NCI-H2227 treated with DMSO at 0.1 percent for 48 hours (cell line): ENCODE results near the gene LAMA2.
"Not testable (repeated sequence)": the region's sequence is repeated elsewhere in the genome, so short reads cannot be mapped to it uniquely, and the experiment has no call there.

ENCODE experiments used
- DNase-seq: peaks from one replicate; lab custom pipeline; 2025; lab: John Stamatoyannopoulos, UW

The LAMA2 gene

GRCh38 chr6:129073051-129073450 lies 190.1 kb downstream of the LAMA2 start:
- no peak for DNase-seq

DNA sequence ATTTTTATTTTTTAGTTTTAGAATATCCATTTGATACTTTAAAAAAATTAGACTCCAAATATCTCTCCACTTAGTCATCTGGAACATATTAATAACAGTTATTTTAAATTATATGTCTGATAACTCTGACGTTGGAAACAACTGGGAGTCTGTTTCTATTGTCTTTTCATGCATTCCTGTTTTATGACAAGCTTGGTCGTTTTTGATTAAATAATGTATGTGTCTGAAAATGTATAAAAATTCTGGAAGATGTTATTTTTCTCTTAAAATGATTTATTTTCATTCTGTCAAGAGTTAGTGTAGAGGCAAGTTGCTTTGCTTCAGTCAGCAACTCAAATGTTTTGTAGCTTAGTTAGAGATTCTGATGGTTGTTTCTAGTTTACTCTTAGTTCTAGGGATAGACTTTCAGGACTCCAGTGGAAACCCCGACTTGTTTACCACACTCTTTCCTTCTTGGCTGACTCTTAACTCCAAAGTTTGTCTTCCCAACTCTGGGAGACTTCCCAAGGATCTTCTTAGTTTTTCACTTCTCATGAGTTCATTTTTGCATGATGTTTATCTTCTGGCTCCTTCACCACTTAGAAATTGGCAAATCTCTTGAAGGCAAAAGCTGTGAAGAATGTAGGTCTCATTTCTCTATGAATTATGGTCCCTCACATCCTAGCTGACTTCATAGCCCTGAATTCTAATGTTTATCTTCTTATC lies 190.9 kb downstream of the LAMA2 start:
- no peak for DNase-seq

DNA sequence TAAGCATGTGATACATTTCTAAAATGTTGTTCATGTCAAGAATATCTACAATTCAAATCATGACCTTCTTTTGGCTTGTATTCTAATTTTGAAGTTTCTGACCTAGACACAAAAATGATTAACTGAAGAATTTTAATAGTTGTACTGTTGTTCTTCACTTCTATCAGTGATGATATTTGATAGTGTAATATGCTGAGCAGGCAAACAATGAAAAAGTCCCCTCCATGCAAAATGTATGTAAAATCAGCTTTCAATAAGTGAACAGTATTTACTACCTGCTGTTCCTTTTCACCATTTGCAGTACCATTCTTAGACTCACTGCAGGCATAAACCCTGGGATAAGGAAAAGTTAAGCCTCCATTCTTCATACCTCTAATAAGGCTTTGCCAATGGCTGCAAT lies 201.5 kb downstream of the LAMA2 start:
- DNase-seq, result no peak

- not testable (repeated sequence) for DNase-seq
Observed at GRCh38 chr6:129088481-129088880, 205.5 kb downstream of the LAMA2 start.

- no peak for DNase-seq
Observed at GRCh38 chr6:129089357-129089756, 206.4 kb downstream of the LAMA2 start.

GRCh38 chr6:129094147-129094546 lies 211.2 kb downstream of the LAMA2 start:
- no peak for DNase-seq

DNA sequence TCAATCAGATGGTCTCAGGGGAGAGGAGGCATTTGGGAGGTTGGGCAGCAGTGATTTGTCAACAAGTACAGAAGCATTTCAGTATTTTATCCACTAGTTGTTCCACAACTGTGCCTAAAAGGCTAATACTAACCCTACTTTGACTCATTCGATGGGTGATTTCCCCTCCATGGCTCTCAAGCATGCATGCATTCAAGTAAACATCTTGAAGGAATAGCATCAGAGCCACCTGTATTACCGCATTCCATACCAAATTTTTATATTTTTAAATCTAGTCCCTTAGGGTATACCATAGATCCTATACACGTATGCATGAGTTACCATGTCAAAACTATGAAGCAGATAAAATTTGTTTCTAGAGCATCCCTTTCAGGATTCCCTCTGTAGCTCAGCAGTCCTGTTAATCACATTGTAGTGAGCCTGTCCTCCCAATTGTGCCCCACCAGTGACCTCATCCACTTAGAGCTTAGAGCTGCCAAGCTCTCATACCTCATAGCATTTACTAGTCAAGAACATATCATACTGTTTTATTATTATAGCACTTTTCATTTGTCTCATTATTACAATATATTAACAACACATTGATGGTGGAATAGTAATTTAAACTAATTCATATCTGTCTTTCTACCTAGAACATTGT lies 213.8 kb downstream of the LAMA2 start:
- no peak for DNase-seq

DNA sequence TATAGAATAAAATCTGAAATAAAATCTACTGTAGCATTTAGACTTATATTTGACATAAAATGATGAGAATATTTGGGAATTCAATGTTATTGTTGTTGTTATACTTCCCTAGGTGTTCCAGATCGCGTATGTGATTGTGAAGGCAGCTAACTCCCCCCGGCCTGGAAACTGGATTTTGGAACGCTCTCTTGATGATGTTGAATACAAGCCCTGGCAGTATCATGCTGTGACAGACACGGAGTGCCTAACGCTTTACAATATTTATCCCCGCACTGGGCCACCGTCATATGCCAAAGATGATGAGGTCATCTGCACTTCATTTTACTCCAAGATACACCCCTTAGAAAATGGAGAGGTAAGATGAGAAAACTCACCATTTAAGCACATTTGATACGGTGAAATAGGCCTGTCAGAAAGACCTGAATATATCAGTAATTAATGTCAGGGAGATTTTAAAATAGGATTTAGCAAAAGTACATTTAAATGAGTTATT lies 215.2 kb downstream of the LAMA2 start:
- no peak for DNase-seq

DNA sequence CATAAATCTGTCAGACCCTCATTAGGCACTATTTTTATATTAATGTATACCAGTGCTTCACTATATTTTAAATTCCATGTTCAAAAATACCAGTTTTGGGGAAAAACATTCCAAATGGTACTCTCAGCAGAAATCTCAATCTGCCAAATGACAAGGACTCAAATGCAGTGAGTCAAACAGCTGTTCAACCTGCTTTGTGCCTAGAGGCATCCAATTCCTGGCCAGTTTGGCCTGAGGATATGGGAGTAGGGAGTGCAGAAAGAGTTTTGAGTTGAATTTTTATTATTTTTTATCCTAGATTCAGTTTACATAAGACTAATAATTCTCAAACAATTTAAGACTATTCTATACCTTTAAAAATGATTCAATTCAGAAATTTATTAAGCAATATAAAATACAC lies 216.8 kb downstream of the LAMA2 start:
- no peak for DNase-seq

- DNase-seq, result no peak
Observed at GRCh38 chr6:129100164-129100563, 217.2 kb downstream of the LAMA2 start.

DNA sequence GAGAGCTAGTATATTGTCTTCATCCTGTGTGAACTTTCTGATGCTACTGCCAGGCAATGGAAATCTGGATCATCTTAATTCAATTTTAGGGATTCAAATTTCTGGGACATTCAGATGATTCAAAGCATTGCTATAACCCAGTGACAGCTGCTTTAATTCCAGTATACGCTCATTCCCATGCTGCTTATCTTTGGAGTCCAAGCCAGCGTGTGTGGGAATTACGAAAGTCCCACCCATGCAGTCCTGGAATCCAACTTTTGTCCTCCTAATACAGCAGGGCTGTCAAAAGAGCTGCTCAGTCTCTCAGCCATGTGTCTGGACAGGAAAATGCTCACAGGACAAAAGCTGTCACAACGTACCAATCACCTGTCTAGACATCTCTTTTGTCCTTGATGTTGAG lies 219.8 kb downstream of the LAMA2 start:
- DNase-seq, result no peak

DNA sequence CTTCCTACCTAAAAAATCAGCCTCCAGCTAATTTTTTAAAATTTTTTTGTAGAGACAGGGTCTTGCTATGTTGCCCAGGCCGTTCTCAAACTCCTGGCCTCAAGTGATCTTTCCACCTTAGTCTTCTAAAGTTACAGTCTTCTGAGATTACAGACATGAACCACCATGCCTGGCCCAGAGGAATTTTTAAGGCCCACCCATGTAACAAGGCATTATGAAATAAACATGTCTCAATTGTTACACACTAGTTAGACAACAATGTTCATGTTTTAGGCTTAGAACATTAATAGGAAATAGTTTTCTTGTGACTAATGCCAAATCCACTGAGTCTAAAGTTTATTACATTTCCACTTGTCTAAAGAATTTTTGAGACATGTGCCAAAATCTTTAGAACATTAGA lies 221.2 kb downstream of the LAMA2 start:
- no peak for DNase-seq

DNA sequence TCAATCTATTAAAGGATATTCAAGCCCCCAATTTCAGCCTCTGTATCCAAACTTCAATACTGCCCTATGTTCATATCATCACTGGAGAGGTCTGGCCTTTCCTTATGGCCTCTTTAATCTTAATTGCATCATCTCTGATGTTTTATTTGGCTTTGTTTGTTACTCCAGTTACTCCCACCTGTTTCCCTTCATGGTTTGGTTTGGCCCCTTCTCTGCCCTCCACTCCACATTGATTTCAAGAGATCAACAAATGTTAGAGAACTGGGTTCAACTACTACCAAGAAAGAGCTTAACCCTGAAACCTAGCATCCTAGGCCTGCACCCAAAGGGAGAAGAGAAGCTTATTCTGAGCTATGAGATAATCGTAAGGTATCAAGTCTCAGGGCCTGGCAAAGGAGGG lies 221.6 kb downstream of the LAMA2 start:
- DNase-seq, result no peak

DNA sequence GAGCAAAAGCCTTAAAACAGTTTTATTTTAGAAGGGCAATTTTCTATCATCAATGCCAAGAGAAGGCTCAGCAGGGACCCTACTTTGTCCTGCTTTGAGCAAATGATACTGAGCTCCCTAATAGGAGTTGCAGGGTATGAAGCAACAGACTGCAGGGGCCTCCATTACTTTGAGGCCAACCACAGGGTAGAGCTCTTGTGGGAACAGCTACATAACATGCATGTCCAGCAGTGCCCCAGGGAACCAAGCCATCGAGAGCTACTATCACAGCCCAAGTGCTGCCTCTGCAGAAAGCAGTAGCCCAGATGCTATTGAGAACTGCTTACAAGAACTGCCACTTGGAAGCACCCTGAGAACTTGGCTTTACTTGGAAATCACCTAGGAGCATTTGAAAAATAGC lies 222.1 kb downstream of the LAMA2 start:
- peak; percentile 83 for DNase-seq

DNA sequence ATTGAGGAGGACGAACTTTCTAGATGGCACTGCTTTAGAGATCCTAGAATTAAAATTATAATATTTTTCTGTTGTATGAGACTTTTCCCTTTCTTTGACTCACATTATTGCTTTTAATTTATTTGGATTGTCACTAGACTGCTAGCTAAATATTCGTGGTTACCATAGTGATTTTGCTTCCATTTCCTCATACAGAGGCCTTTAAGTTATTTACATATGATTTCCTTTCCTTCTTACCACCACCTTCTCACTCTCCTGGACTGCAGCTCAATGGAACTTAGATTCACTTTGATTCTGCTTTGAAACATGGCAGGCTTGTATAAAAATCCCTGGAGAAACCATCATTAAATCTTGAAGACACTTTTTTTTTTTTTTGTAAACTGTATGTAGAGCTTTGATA lies 222.9 kb downstream of the LAMA2 start:
- DNase-seq, result no peak

GRCh38 chr6:129108337-129108736 lies 225.4 kb downstream of the LAMA2 start:
- DNase-seq, result no peak

DNA sequence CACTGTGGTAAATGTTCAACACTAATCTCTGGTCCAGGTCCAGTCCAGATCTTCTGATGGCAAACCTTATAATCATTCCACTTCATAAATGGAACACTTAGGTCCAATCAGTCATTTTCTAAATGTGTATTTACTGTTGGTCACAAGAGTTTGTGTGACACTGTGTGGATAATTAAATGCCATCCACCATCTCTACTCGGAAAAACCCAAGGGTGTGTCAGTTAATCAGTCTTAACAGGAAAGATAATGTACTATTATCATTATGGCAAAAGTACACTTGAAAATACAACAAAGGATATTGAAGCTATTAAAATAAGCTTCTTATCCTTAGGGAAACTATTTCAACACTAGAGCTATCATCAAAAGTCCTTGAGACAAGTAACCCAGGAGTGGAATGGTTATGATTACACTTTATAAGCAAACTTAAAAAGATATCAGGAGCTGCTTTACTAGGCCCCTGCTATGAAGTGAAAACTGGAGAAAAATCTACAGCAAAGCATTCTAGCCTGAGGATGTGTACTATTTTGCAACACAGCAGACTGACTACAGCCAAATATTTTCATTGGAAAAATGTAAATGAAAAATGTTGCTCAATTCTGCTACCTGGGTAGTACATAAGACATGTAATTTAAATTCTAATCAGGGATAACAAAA lies 227.9 kb downstream of the LAMA2 start:
- DNase-seq, result peak; percentile 69

DNA sequence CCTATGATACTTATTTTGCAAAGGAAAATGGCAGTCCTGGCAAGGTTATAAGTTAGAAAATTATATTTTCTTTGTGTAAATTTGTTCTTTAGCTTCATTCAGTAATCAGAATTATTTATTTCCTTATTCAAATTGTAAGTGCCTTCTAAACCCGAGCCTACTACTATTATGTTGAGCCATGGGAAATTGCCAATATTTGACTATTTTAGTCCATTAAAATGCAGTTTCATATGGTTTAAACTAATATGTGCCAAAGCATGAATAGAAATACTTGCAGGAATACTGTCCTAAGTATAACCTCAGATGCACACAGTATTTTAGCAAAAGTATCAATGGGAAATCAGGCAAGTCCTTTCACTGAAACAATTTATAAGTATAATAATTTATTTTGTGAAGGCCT lies 228.4 kb downstream of the LAMA2 start:
- DNase-seq, result no peak

DNA sequence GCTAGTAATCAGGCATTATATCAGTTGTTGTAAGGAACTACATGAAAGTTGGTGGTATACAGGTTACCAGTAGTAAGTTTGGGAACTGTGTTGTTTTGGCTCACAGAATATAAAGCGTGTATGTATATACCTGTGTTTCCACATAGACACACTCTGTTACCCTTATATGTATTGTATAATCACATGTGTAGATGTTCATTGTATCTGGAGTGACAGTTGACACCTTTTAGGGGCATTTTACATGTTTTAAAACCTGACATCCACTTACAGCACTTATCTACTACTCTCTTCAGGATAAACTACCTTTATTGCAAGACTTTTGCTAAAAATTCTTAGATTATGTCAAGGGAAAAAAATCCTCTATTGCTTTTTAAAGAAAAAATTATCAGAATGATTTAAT lies 228.9 kb downstream of the LAMA2 start:
- DNase-seq, result no peak

- DNase-seq, result no peak
Observed at GRCh38 chr6:129112591-129112990, 229.7 kb downstream of the LAMA2 start.

- no peak for DNase-seq
Observed at GRCh38 chr6:129113637-129114036, 230.7 kb downstream of the LAMA2 start.

- no peak for DNase-seq
Observed at GRCh38 chr6:129114636-129115391, 231.9 kb downstream of the LAMA2 start.

DNA sequence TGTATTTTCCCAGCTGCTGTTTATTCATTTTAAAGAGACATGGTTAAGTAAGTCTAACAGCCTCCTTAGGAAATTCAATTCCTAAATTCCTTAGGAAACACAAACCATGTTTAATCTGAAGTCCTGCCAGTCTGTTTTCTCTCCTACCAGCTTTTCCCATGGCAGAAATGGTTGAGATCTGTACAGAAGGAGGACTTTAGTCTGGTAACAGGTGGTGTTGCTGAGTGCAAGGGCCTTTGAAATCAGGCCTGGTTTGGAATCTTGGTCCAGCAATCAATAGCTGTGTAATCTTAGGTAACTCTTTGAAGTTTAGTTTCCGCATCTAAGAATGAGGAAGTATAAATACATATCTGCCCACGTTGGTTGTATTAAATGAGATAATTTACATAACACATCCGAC lies 232.5 kb downstream of the LAMA2 start:
- DNase-seq, result no peak
